NT2/D1 (cell line): ENCODE results near the gene PRSS36.
"Not testable (repeated sequence)": the region's sequence is repeated elsewhere in the genome, so short reads cannot be mapped to it uniquely, and the experiment has no call there.

Experiments
- DNase-seq: peaks from one replicate; pipeline ENCODE4 v3.0.0-alpha.2; 2011; ENCODE audit warnings: low read depth, low spot score
- H3K27me3 ChIP-seq: 2 replicates; pipeline ENCODE4 v1.6.0; 2011; ENCODE audit warnings: mild to moderate bottlenecking; ENCODE audit not compliant: insufficient read length, insufficient read depth
- H3K36me3 ChIP-seq: 2 replicates; pipeline ENCODE4 v1.6.1; 2011; ENCODE audit warnings: mild to moderate bottlenecking, low read length, mixed read lengths; ENCODE audit not compliant: insufficient read depth, insufficient read length
- H3K4me1 ChIP-seq: 2 replicates; pipeline ENCODE4 v1.5.1; 2011; ENCODE audit not compliant: insufficient read depth, insufficient read length
- H3K4me3 ChIP-seq: 2 replicates; pipeline ENCODE4 v1.5.1; 2011; ENCODE audit warnings: low read depth; ENCODE audit not compliant: insufficient read length
- H3K9ac ChIP-seq: 2 replicates; pipeline ENCODE4 v1.6.0; 2011; ENCODE audit warnings: low read depth; ENCODE audit not compliant: insufficient read length
- H3K9me3 ChIP-seq: 2 replicates; pipeline ENCODE4 v1.5.1; 2011; ENCODE audit warnings: mild to moderate bottlenecking, low read length; ENCODE audit not compliant: insufficient read depth
- SUZ12 ChIP-seq: IDR thresholded peaks from 2 replicates; pipeline ENCODE4 v1.6.1; 2011; ENCODE audit not compliant: insufficient read length, insufficient read depth; ENCODE audit errors: extremely low read depth
- YY1 ChIP-seq: IDR thresholded peaks from 2 replicates; pipeline ENCODE4 v1.6.1; 2011; ENCODE audit not compliant: insufficient read length, insufficient read depth
- ZNF274 ChIP-seq: IDR thresholded peaks from 2 replicates; pipeline ENCODE4 v1.6.1; 2011; ENCODE audit warnings: mild to moderate bottlenecking, low read depth, low read length

Gene PRSS36

DNA sequence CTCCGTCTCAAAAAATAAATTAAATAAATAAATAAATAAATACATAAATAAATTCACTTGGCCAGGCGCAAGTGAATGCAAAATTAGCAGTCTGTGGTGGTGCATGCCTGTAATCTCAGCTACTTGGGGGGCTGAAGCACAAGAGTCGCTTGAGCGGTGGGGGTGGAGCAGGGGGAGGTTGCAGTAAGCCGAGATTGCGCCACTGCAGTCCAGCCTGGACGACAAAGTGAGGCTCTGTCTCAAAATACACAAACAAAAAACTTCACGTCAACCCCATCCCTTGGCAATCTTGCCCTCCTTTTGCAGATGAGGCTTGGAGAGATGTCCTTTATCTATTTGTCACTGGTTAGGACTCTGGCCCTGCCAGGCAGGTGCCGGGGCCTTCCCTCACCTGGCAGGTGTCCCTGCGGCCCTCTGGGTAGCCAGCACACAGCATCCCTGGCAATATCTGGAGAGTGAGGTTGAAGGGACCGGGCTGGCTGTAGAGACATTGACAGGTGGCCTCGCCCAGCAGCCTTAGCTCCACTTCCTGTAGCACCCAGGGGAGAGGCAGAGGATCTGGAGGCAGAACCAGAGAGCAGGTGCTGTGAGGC, 4.4 kb downstream of the PRSS36 start:
- TF ChIP-seq ZNF274 (no peak), SUZ12 (no peak), YY1 (no peak)
- Histone ChIP-seq H3K36me3 (no peaks in the 10 kb centered on the region), H3K27me3 (peaks cover 13% of the 10 kb centered on the region), H3K9me3 (no peaks in the 10 kb centered on the region), H3K4me3 (no peak overlapping the region), H3K4me1 (peaks cover 28% of the 10 kb centered on the region), H3K9ac (peak overlapping the region; percentile 36)
- DNase-seq, result no peak

DNA sequence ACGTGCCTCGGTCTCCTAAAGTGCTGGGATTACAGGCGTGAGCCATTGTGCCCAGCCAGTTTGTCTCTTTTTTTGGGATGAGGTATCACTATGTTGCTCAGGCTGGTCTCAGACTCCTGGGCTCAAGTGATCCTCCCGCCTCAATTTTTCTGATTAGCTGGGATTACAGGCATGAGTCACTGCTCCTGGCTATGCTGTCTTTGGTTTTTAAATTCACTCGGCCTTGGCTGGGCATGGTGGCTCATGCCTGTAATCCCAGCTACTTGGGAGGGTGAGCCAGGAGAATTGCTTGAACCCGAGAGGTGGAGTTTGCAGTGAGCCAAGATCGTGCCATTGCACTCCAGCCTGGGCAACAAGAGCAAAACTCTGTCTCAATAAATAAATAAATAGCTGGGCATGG, 5.4 kb downstream of the PRSS36 start:
- not testable (repeated sequence) for H3K36me3 ChIP-seq, H3K9me3 ChIP-seq, H3K4me3 ChIP-seq, H3K9ac ChIP-seq, DNase-seq
- Histone ChIP-seq H3K4me1 (peaks cover 29% of the 10 kb centered on the region), H3K27me3 (peaks cover 13% of the 10 kb centered on the region)

DNA sequence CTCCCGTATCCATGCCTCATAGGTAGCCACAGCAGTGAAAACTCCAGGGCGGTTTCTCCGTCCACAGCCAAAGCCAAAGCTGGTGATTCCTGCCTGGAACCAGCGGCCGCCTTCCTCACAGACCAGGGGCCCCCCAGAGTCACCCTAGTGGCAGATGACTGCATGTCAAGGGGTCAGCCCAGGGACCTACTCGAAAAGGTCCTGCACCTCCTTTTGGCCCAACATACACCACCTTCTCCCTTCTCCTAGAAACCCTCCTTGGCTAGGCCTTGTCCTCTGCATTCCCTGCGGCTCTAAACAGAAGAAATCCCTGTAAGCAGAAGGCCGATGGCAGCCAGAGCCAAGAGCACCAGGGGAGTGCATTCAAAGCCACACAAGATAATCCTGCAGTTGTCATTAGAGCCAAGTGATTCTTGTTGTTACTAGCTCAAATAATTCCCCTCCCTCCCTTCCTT, 6.1 kb downstream of the PRSS36 start:
- H3K9ac ChIP-seq, result no peak overlapping the region
- H3K36me3 ChIP-seq, result no peaks in the 10 kb centered on the region
- peaks cover 13% of the 10 kb centered on the region for H3K27me3 ChIP-seq
- no peak for DNase-seq
- no peak for TF ChIP-seq YY1
- TF ChIP-seq SUZ12, result no peak
- TF ChIP-seq ZNF274, result no peak
- H3K4me1 ChIP-seq, result peaks cover 30% of the 10 kb centered on the region
- H3K4me3 ChIP-seq, result no peak overlapping the region
- no peaks in the 10 kb centered on the region for H3K9me3 ChIP-seq

DNA sequence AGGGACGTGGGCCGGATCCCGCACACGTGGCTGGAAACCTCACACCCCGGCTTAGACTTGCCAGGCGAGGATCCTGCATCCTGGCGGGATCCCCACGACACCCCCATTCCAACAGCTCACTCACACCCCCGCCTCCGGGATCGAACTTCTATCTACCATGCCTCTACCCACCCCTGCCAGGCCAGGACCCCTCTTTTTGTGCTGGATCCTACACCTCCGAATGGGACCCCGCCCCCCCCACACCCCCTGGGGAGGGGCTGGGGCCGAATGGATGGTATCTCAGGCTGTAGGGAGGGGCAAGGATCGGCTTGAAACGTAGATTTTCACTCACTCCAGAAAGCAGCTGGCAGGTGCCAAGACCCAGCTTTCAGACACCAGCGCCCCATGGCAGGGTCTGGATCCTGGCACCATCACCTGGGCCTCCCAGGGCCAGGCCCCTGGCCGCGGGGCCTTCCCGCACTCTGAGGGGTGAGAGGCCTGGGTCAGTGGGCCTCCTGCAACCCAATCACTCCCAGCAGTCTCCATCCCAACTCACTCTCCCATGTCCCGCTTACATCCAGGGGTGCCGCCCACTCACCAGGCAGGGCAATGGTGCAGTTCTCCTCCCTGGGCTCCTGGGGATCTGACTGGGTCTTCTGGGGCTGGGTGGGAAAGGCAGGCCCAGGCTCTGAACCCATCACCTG, 6.7 kb downstream of the PRSS36 start:
- peak overlapping the region; percentile 94 for H3K9ac ChIP-seq
- peak overlapping the region; percentile 49 for H3K4me3 ChIP-seq
- no peak for TF ChIP-seq YY1
- no peak for TF ChIP-seq ZNF274
- TF ChIP-seq SUZ12, result no peak
- peaks cover 31% of the 10 kb centered on the region for H3K4me1 ChIP-seq
- H3K9me3 ChIP-seq, result no peaks in the 10 kb centered on the region
- H3K27me3 ChIP-seq, result peaks cover 13% of the 10 kb centered on the region
- no peaks in the 10 kb centered on the region for H3K36me3 ChIP-seq
- DNase-seq, result no peak

DNA sequence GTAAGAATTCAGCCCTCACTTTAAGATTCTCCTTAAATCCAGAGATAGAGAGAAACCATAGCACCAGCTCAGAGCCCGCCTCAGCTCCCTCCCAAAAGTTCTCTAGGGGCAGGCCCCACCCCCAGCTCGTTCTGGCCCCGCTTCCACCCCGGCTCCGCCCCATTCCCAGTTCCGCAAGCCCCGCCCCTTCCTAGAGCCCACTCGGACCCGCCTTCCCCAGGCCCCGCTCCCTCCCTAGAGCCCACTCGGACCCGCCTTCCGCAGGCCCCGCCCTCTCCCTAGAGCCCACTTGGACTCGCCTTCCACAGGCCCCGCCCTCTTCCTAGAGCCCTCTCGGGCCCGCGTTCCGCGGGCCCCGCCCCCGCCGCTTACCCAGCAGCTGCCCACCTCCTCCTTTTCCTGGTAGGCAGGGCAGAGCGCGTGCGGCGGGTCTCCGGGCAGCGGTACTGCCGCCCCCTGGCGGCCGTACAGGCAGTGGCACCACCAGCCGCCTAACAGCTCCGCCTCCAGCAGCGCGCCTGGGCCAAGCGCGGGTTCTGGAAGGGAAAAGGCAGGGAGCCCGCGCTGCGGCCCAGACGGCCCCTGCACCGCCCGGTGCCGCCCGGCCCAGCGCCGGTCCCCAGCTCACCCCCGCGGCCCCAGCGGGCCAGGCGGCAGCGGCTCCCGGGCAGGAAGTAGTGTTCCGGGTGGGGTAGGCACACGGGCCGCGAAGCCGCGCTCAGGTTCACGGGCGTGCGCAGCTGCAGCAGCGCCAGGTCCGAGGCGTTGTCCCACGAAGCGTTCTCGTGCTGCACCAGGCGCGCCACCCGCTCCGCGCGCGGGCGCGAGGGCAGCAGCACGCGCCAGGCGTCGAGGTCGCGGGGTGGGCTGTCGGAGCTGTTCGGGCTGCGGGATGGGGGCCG, 7.5 kb downstream of the PRSS36 start:
- Histone ChIP-seq H3K4me3 (peak overlapping the region; percentile 49), H3K9ac (peak overlapping the region; percentile 94), H3K9me3 (no peaks in the 10 kb centered on the region), H3K36me3 (no peaks in the 10 kb centered on the region), H3K4me1 (peaks cover 29% of the 10 kb centered on the region), H3K27me3 (peaks cover 13% of the 10 kb centered on the region)
- peak; percentile 99 for DNase-seq
- TF ChIP-seq ZNF274, result no peak
- TF ChIP-seq SUZ12, result no peak
- no peak for TF ChIP-seq YY1

DNA sequence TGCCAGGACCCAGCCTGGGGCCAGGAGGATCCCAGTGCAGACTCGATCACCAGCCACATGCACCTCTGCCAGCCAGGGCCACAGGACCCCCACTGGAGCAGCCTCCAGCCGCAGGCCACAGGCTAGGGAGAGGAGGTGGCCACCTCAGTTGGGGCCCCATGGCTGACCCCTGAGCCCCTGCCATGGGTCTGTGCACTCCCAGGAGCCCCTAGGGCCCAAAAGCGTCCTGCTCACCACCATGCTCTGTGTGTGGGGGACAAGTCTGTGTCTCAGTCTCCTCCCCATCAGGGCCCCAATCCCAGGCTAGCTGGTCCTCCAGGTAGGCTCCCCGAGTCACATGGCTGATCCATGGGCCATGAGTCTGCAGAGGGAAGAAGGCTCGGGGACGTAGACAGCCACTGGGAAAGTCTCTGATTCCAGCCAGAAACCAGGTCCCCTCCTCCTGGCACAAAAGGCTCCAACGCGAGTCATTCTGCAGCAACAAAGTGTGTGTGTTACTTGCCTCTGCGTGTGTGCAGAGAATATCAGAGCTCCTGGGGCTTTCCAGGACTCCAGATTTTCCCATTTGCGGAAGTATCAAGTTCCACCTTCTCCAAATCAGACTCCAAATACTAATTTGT, 8.3 kb downstream of the PRSS36 start:
- Histone ChIP-seq H3K9ac (peak overlapping the region; percentile 83), H3K36me3 (no peaks in the 10 kb centered on the region), H3K9me3 (no peaks in the 10 kb centered on the region), H3K27me3 (peaks cover 8% of the 10 kb centered on the region), H3K4me3 (peak overlapping the region; percentile 26), H3K4me1 (peaks cover 29% of the 10 kb centered on the region)
- no peak for DNase-seq
- TF ChIP-seq YY1, result no peak
- no peak for TF ChIP-seq ZNF274
- TF ChIP-seq SUZ12, result no peak

DNA sequence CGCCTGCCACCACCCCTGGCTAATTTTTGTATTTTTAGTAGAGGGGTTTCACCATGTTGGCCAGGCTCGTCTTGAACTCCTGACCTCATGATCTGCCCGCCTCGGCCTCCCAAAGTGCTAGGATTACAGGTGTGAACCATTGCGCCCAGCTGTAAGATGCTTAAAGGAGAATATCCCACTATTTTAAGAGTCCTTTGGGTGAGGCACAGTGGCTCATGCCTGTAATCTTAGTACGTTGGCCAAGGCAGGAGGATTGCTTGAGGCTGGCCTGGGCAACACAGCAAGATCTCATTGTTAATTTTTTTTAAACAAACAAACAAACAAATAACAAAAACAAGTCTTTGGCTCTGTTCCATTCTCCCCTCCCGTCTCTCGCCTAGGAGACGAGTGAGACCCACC, 8.8 kb downstream of the PRSS36 start:
- not testable (repeated sequence) for H3K27me3 ChIP-seq, DNase-seq, H3K36me3 ChIP-seq, H3K9me3 ChIP-seq
- H3K9ac ChIP-seq, result peak overlapping the region; percentile 83
- H3K4me3 ChIP-seq, result peak overlapping the region; percentile 26
- peaks cover 33% of the 10 kb centered on the region for H3K4me1 ChIP-seq
